Activated CD8-positive, alpha-beta memory T cell treated with anti-CD3 and anti-CD28 coated beads for 48 hours (primary cell): ENCODE results near the gene IFTAP.
A peak's percentile ranks its signal among the peaks of the same experiment; 100 is the strongest.
"Not testable (repeated sequence)": the region's sequence is repeated elsewhere in the genome, so short reads cannot be mapped to it uniquely, and the experiment has no call there.

Source experiments
- DNase-seq, 3 experiments: peaks; one replicate each; pipeline ENCODE4 v3.0.0-alpha.2; 2020; ENCODE audit warnings: low read depth in 2 of 3, low spot score in 2 of 3

Gene IFTAP, protein sequence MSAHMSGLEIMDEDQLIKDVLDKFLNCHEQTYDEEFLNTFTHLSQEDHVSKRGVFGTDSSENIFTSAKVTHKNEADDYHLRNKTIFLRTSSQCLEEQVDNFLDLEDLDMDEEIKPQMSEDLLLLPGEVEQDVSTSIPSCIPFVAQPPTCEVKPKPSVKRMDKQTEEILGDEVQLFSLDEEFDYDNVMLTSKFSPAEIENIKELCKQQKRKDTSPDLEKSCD

DNA sequence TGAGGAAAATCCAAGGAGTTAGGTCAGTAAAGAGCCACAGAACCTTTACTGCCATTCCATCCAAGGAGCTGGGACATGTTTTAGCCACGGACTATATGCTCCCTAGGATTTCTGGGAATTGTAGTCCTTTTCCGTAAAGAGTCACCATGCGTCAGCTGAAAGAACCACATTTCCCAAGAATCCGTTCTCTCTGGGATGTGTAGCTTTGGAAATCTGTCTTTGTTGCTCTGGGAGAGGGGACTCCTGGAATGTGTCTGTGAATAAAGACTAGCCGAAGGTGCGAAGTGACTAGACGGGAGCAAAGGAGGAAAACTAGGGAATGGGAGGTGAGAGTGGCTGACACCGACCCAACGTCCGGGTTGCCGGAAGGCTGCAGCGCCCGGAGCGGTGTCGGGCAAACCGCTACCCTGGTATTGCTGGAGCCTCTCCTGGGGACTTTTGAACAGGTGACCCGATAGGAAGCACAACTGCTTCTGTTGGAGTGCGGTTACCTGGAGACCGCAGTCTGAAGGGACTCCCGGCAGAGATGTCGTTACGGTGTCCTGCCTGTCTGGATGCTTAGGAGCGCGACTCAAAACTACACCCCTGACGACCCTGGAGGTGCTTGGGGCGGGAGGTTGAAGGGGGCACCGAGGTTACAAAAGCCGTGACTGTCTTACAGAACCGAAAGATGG is at the start of gene IFTAP:
IFTAP (plus strand) TSS at position 187 of the 674 bp plus-strand sequence. CDS start 15,602 bp downstream, outside the sequence.
- peak in 1 of 3 experiments; percentile 4 for DNase-seq

DNA sequence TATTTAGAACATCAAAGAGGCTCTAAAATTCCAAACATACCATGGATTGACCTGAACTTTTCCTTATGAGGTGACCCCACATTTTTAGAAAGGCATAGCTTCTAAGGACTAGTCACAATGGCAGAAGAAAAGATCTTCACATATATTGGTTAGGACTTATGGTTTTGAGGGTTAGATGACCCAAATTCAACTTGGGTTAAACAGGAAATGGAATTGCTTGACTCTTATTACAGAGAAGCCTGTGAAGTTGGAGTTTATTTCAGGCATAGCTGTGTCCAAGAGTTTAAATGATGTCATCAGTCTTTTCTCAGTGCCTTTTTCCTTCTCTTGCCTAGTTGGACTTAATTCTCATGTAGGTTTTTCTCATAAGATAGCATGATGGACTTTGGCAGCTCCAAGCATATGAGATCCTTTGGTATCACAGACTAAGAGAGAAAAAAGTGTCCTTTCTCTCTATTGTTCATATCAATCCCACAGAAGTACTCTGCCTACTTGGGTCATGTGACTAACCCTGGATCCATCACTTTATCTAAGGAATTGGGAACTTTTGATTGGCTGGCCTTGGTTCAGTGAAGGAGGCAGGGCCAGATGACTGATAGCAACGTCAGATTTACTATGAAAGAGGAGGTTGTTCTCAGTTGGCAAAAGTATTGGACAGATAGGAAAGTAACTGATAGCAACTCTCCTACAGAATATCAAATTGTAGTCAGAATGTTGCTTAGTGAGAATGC is 43.8 kb upstream of the IFTAP start:
- no peak for DNase-seq

DNA sequence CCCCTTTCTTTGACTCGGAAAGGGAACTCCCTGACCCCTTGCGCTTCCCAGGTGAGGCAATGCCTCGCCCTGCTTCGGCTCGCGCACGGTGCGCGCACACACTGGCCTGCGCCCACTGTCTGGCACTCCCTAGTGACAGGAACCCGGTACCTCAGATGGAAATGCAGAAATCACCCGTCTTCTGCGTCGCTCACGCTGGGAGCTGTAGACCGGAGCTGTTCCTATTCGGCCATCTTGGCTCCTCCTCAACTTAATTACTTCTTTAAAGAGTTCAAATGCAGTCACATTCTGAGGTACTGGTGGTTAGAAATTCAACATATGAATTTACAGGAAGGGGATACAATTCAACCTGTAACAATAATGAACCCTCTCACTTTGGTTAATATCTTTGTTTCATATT is 36.9 kb upstream of the IFTAP start:
- not testable (repeated sequence) for DNase-seq

DNA sequence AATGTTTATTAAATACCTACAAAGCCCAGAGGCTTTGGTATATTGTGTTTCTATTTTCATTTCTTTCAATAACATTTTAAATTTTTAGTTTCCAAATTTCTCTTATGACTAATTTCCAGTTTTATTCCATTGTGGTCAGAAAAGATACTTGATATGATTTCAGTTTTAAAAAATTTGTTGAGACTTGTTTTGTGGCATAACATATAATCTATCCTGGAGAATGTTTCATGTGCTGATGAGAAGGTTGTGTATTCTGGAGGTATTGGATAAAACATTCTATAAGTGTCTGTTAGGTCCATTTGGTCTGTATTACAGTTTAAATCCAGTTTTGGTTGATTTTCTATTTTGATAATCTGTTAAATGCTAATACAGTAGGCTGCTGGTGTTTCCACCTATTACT is 36.3 kb upstream of the IFTAP start:
- DNase-seq = no peak

DNA sequence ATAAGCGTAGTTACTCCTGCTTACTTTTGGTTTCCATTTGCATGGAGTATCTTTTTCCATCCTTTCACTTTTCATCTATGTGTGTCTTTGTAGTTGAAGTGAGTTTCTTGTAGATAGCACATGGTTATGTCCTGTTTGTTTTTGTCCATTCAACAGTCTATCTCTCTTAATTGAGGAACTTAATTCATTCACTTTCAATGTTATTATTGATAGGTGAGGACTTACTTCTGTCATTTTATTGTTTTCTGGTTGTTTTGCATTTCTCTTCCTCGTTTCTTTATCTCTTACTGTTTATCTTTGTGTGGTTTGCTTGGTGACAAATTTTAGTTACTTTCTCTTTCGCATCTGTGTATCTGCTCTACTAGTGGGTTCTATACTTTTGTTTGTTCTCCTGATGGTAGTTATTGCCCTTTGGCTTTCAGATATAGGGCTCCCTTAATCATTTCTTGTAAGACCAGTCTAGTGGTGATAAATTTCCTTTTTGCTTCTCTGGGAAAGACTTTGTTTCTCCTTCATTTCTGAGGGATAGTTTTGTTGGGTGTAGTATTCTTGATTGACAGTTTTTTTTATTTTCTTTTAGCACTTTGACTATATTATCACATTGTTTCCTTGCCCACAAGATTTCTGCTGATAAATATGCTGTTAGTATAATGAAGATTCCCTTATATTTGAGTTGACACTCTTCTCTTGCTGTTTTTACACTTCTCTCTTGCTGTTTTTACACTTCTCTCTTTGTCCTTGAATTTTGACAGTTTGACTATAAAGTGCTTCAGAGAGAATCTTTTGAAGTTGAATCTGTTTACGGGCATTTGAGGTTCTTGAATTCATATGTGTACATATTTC is 35.5 kb upstream of the IFTAP start:
- DNase-seq = no peak

DNA sequence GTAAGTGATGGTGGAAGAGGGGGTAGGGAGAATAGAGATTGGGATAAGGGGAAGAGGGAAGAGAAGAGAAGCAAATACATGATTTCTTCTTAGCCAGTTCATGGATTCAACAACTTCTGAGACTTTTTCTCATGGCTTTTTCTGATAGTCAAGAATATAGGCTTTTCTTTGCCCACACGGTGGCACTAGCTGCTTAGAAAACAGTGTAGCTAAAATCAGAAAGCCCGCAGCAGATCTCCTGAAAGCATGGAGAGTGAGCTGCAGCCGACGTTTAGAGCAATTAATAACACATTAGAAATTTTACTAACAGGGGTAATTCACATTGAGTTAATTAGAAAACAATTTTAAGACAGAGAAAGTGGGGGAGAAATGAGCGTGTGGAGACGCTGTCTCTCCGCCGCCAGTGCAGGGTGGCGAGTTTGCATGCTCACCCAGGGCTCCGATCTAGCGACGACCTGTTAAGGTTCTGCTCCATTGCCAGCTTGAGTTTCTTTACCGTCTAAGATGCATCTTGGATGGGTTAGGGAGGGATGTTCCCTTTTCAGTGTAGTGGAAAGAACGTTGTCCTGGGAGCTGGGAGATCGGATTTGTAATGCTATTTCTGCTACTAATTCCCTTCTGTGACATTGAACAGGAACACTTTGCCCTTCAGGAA is 29.8 kb upstream of the IFTAP start:
- DNase-seq = no peak

DNA sequence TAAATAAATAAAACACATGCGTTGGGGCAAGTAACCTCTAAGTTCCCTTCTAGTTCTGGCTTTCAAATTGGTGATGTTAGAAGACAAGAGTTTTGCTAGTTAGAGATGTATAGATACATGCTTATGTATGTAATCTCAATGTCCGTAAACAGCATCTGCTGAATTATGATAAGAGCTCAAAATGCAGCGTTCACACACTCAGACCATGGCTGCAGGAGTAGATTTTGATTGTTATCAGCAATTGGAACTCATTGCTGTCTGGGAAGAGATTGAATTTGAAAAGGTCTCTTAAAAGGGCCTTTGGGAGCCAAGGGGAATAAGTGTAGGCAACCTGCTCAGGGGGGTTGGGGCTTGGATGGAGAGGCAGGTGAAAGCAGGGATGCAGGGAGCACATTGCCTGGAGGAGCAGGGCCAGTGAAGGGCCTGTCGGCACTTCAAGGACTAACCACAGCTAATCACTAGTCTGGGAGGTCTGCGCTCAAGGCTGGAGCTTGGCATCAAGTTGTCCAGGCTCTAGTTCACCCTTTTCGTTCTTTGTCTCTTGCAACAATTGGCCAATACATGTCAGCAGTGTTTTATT is 29.2 kb upstream of the IFTAP start:
- no peak for DNase-seq

DNA sequence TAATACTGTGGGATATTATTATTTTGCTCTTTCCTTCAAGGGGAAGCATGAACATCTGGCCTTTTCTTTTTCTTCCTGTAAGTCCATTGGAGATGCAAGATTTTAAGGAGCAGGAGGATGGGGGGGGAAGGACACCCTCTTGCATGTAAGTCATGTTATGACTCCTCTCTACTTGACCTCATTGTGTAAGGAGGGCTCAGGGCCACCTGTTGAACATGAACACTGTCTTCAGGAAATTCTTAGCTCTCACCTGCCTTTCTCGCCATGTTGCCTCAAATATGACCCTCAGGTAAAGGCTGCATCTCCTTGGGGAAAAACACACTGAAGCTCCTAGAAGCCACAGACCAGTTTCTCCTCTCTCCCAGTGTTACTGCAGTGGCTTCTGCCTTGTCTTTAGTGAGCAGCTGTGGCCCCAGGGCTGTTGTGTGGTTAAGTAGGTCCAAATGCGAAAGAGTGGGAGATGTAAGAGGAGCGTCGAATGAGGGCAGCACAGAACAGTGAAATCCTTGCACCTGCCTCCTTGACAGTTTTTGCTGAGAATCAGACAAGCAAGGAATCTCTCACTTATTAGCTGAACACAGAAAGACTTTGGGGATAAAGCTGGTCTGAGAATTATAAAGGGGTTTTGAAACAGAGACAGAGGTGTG is 27.8 kb upstream of the IFTAP start:
- no peak for DNase-seq

DNA sequence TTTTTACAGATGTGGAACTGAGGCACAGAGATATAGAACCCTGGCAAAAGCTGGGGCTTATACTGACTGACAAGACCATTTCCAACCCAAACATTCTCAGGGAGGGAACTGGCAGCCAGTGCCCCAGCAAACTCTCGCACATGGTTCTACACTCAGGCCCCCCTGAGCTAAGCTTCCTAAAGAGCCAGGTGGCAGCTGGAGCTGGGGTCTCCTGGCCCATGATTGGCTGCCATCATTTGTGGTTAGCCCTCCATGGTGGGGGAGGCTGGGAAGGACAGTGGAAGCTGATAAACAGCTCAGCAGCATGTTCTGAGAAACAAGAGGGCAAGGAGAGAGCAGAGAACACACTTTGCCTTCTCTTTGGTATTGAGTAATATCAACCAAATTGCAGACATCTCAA is 26.6 kb upstream of the IFTAP start, which contains the start of gene RAG1:
RAG1 (plus strand) TSS at position 314 of the 400 bp plus-strand sequence. CDS start 5,298 bp downstream, outside the sequence.
- no peak for DNase-seq

DNA sequence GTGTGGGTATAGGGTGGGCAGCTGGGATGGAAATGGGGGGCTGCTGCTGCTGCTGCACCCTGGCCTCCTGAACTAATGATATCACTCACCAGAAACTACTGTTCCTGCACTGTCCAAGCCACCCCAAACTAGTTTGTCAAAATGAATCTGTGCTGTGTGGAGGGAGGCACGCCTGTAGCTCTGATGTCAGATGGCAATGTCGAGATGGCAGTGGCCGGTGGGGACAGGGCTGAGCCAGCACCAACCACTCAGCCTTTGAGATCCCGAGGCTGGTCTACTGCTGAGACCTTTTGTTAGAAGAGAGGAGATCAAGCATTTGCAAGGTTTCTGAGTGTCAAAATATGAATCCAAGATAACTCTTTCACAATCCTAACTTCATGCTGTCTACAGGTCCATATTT is 25.2 kb upstream of the IFTAP start:
- DNase-seq = no peak

DNA sequence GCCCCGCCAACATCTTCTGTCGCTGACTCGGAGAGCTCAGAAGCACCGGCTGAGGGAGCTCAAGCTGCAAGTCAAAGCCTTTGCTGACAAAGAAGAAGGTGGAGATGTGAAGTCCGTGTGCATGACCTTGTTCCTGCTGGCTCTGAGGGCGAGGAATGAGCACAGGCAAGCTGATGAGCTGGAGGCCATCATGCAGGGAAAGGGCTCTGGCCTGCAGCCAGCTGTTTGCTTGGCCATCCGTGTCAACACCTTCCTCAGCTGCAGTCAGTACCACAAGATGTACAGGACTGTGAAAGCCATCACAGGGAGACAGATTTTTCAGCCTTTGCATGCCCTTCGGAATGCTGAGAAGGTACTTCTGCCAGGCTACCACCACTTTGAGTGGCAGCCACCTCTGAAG is 19.8 kb upstream of the IFTAP start:
- DNase-seq = no peak

DNA sequence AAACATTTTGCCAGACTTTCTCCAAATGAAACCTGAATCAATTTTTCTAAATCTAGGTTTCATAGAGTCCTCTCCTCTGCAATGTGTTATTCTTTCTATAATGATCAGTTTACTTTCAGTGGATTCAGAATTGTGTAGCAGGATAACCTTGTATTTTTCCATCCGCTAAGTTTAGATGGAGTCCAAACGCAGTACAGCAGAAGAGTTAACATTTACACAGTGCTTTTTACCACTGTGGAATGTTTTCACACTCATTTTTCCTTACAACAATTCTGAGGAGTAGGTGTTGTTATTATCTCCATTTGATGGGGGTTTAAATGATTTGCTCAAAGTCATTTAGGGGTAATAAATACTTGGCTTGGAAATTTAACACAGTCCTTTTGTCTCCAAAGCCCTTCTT is 16.9 kb upstream of the IFTAP start:
- DNase-seq = no peak

DNA sequence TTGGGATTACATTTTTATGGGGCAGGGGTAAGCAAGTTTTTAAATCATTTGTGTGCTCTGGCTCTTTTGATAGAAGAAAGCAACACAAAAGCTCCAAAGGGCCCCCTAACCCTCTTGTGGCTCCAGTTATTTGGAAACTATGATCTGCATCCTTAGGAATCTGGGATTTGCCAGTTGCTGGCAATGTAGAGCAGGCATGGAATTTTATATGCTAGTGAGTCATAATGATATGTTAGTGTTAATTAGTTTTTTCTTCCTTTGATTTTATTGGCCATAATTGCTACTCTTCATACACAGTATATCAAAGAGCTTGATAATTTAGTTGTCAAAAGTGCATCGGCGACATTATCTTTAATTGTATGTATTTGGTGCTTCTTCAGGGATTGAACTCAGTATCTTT is 16.4 kb upstream of the IFTAP start:
- no peak for DNase-seq

DNA sequence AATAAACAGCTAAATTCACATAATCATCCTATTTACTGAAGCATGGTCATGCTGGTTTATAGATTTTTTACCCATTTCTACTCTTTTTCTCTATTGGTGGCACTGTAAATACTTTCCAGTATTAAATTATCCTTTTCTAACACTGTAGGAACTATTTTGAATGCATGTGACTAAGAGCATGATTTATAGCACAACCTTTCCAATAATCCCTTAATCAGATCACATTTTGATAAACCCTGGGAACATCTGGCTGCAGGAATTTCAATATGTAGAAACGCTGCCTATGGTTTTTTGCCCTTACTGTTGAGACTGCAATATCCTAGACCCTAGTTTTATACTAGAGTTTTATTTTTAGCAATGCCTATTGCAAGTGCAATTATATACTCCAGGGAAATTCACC is 15.8 kb upstream of the IFTAP start:
- DNase-seq = no peak

DNA sequence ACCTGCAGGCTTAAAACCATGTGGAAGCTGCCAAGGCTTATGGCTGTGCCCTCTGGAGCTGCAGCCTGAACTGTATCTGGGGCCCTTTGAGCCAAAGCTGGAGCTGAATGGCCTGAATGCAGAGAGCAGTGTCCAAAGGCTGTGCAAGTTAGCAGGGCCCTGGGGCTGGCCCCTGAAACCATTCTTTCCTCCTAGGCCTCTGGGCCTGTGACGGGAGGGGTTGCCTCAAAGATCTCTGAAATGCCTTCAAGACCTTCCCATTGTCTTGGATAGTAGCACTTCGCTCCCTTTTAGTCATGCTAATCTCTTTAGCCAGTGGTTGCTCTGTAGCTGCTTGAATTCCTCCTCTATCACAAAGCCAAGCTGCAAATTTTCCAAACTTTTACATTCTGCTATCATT is 12.8 kb upstream of the IFTAP start:
- DNase-seq = no peak

DNA sequence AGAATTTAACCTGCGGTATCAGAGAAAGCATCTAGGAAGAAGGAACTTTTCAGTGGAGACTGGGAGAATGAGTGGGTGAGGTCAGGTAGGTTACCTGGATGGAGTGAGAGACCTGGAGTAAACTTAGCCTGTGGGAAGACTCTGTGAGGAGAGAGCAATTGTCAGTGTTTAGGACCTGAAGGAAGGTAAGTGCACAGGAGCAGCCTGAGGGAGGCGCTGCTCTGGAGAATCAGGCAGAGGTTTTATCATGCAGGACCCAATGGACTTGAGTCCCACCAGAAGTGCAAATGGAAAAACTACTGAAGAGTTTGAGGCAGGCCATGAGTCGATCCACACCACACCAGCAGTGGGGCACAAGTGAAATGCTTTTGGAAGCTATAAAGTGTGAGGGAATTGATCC is 10.6 kb upstream of the IFTAP start:
- no peak for DNase-seq

DNA sequence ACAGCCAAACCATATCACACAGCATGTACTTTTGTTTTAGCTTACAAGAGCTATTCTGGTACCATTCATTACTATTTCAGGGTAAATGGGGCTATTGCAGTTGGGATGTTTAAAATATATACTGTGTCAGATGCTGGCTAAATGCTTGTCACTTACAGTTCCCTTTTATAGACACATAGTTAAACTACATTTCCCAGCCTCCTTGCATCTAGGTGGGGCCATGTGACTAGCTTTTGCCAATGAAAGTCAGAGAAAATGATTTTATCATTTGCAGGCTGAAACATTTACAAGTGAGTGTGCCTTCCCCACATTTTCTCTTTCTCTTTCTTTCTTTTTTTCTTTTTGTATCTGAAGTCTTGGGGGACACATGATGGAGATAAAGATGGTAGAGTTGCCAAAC is 7.8 kb upstream of the IFTAP start:
- DNase-seq = no peak

DNA sequence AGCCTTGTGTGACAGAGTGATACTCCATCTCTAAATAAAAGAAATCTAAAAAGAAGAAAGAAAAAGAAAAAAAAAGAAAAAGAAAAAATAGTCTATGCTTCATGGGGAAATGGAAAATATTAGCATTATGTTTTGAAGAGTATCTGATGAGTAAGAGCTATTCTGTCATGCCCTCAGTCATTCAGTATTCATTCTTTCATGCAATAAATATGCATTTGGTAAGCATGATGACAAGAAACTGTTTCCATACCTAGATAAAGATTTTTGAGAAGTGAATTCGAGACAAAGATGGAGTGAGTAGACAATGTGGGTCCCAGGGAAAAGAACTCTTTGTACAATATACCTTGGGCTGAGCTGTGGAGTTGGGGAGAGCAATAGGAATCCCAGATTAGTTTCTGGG is 6.2 kb upstream of the IFTAP start:
- DNase-seq = no peak

DNA sequence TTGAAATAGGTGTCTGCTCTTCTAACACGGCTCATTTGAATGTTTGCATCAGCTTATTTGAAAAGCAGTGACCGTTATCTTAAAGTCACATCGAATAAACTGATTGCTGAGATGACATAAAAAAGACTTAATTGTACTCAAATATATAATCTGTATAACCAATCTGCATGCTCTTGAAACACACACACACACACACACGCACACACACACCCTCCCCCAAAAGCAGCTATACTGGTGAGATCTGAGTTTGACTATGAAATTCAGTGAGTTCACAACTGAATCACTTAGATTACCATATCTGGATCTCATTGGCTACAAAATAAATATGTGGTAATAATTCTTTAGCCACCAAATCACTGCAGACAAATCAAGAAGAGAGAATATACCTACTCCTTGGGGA is 3.8 kb upstream of the IFTAP start:
- no peak for DNase-seq

DNA sequence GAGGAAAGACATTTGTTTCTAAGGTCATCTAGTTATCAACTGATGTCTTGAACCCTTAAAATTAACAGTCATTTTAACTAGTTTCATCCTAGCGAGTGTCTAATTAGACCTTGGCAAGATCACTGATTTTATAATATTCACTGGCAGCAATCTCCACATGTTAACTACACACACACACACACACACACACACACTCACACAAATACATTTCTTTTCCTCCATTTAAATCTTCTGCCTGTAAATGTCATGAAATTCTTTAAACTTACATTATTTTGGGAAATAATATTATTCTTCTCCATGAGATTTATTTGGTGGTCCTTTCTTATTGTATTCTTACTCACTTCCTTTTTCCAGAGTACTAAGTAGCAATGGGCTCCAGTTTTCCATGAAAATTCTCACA is 2.9 kb upstream of the IFTAP start:
- DNase-seq = no peak
